A549 (cell line): ENCODE measurements around the gene PPP1R15A. TPM values are rescaled to one million over a fixed set of nuclear protein-coding genes. Genes with fewer than 3 reads are reported as not detected.
A peak's percentile ranks its signal among the peaks of the same experiment; 100 is the strongest.

Experiments
- ATAC-seq, 2 experiments: fragments of 200-7000 bp in 1 of 2; fragments of >200 bp in 1 of 2; cut with Nextera tagmentation in 1 of 2; cut with Tn5 transposase in 1 of 2; 3 replicates each; pipeline versions ENCODE4 v1.8.0 to v1.9.1; 2018 to 2020; ENCODE audit warnings: mild to moderate bottlenecking in 1 of 2, moderate library complexity in 1 of 2
- CTCF ChIA-PET: fragments of 300-600 bp; sonication (Branson Sonifier 250); formaldehyde crosslinking; extraction: SDS; loops from one replicate; lab custom pipeline; 2021; ENCODE audit warnings: antibody characterized with exemption, inconsistent platforms; lab: Yijun Ruan, JAX
- POLR2A ChIA-PET: fragments of 350-600 bp; formaldehyde crosslinking; extraction: SDS; loops from one replicate; lab custom pipeline; 2021; ENCODE audit warnings: antibody characterized with exemption, inconsistent platforms; lab: Yijun Ruan, JAX
- DNase-seq, 2 experiments: peaks; one replicate each; pipeline versions ENCODE4 v3.0.0 to v3.0.0-alpha.2; 2011 to 2016; ENCODE audit warnings: low read depth in 1 of 2, low spot score in 1 of 2
- FAIRE-seq: peaks from 2 replicates; lab custom pipeline; 2011; peaks lifted over from hg19 to GRCh38; lab: Jason Lieb, UNC
- H3K27ac ChIP-seq, 2 experiments: fragments of >200 bp; sonication (Bioruptor Twin); formaldehyde crosslinking; 3 replicates each; pipeline ENCODE4 v1.5.1; 2016 to 2017
- H3K4me1 ChIP-seq: fragments of >200 bp; sonication (Bioruptor Twin); formaldehyde crosslinking; 3 replicates; pipeline ENCODE4 v1.6.1; 2016
- H3K4me2 ChIP-seq: fragments of >200 bp; sonication (Bioruptor Twin); formaldehyde crosslinking; 3 replicates; pipeline ENCODE4 v1.6.1; 2016
- H3K4me3 ChIP-seq: fragments of >200 bp; sonication (Bioruptor Twin); formaldehyde crosslinking; 3 replicates; pipeline ENCODE4 v1.5.1; 2016
- H3K9me3 ChIP-seq: fragments of >200 bp; sonication (Bioruptor Twin); formaldehyde crosslinking; 3 replicates; pipeline ENCODE4 v1.6.1; 2016
- BHLHE40 ChIP-seq: IDR thresholded peaks from 2 replicates; pipeline ENCODE4 v1.6.1; 2012; ENCODE audit warnings: low read depth, low read length, inconsistent platforms
- CBX2 ChIP-seq: fragments of 200-600 bp; sonication (generic); IDR thresholded peaks from 2 replicates; pipeline ENCODE4 v1.6.1; 2016; ENCODE audit warnings: low read depth, mild to moderate bottlenecking, borderline replicate concordance
- CHD4 ChIP-seq: fragments of 200-600 bp; sonication (generic); IDR thresholded peaks from 2 replicates; pipeline ENCODE4 v1.6.1; 2016; ENCODE audit warnings: antibody characterized with exemption, mild to moderate bottlenecking, borderline replicate concordance
- EHF ChIP-seq: fragments of 250-450 bp; sonication (Bioruptor Pico); IDR thresholded peaks from 2 replicates; pipeline ENCODE4 v1.5.0; 2020; ENCODE audit warnings: mild to moderate bottlenecking
- ELK1 ChIP-seq: fragments of 150-350 bp; IDR thresholded peaks from 2 replicates; pipeline ENCODE4 v1.6.1; 2014; ENCODE audit warnings: low read depth, mild to moderate bottlenecking, low read length
- HDAC2 ChIP-seq: fragments of 200-600 bp; sonication (generic); IDR thresholded peaks from 2 replicates; pipeline ENCODE4 v1.6.1; 2016
- HOXB5 ChIP-seq: fragments of 250-450 bp; sonication (Bioruptor Pico); IDR thresholded peaks from 2 replicates; pipeline ENCODE4 v1.5.0; 2020; ENCODE audit warnings: mild to moderate bottlenecking, moderate library complexity
- JUNB ChIP-seq: fragments of >200 bp; sonication (Bioruptor Twin); formaldehyde crosslinking; IDR thresholded peaks from 2 replicates; pipeline ENCODE4 v1.6.1; 2016
- KDM1A ChIP-seq: fragments of 200-600 bp; sonication (generic); IDR thresholded peaks from 2 replicates; pipeline ENCODE4 v1.6.1; 2016; ENCODE audit warnings: low read depth, mild to moderate bottlenecking
- MAX ChIP-seq: IDR thresholded peaks from 2 replicates; pipeline ENCODE4 v1.6.1; 2012
- MAZ ChIP-seq: fragments of 150-350 bp; IDR thresholded peaks from 2 replicates; pipeline ENCODE4 v1.6.1; 2014; ENCODE audit warnings: antibody characterized with exemption, low read depth, low read length, borderline replicate concordance
- MYC ChIP-seq: IDR thresholded peaks from 2 replicates; pipeline ENCODE4 v1.6.1; 2012; ENCODE audit warnings: mild to moderate bottlenecking, inconsistent platforms, low read length, improper control_type of control experiment, borderline replicate concordance
- NPAS2 ChIP-seq: fragments of 250-450 bp; sonication (Bioruptor Pico); IDR thresholded peaks from 2 replicates; pipeline ENCODE4 v1.8.0; 2022; ENCODE audit warnings: mild to moderate bottlenecking, moderate library complexity, borderline replicate concordance
- NR3C1 ChIP-seq: fragments of >200 bp; sonication (Bioruptor Twin); formaldehyde crosslinking; IDR thresholded peaks from 3 replicates; pipeline ENCODE4 v1.6.1; 2017
- PBX3 ChIP-seq: IDR thresholded peaks from 2 replicates; pipeline ENCODE4 v1.6.1; 2012
- RAD21 ChIP-seq, 2 experiments: fragments of >200 bp in 1 of 2; sonication (Bioruptor Twin) in 1 of 2; formaldehyde crosslinking in 1 of 2; IDR thresholded peaks in 1 of 2; conservative IDR thresholded peaks in 1 of 2; 2 replicates in 1 of 2; 3 replicates in 1 of 2; pipeline ENCODE4 v1.6.1; 2012 to 2018; ENCODE audit warnings: inconsistent platforms in 1 of 2
- RCOR1 ChIP-seq: fragments of 150-350 bp; IDR thresholded peaks from 2 replicates; pipeline ENCODE4 v1.6.1; 2014; ENCODE audit warnings: antibody characterized with exemption, low read length, low read depth
- RNF2 ChIP-seq: fragments of 200-600 bp; sonication (generic); IDR thresholded peaks from 2 replicates; pipeline ENCODE4 v1.6.1; 2016; ENCODE audit warnings: low read depth, mild to moderate bottlenecking, antibody characterized with exemption, moderate library complexity, borderline replicate concordance
- SREBF2 ChIP-seq: fragments of 450-650 bp; IDR thresholded peaks from 2 replicates; pipeline ENCODE4 v1.6.1; 2014; ENCODE audit warnings: mild to moderate bottlenecking, moderate library complexity
- ZC3H11A ChIP-seq: fragments of 450-650 bp; IDR thresholded peaks from 2 replicates; pipeline ENCODE4 v1.6.1; 2014; ENCODE audit warnings: antibody characterized with exemption, mild to moderate bottlenecking
- ZSCAN20 ChIP-seq: fragments of 250-450 bp; sonication (Bioruptor Pico); IDR thresholded peaks from 2 replicates; pipeline ENCODE4 v1.8.0; 2022; ENCODE audit warnings: mild to moderate bottlenecking, moderate library complexity
- WGBS: methylation state at CpG from one replicate; pipeline ENCODE4 v1.1.6; 2017; ENCODE audit errors: missing lambda C conversion rate; 5-methylcytosine and 5-hydroxymethylcytosine counted together
- polyA plus RNA-seq, 4 experiments: library from polyadenylated mRNA; depleted of rRNA in 3 of 4; stranded (reverse); fragments of >200 nt; fragmentation: RNase III in 1 of 4; extraction: RNeasy Plus Mini Kit Qiagen cat#74134 plus additional on column Dnase treatment in 1 of 4; gene quantifications; 2 replicates in 3 of 4; 3 replicates in 1 of 4; pipeline ENCODE4 v1.2.3, GENCODE V29; 2011 to 2017

The PPP1R15A gene
- polyA plus RNA-seq, 2 of the 4 experiments (the other 2 are of a cell fraction), result 29.7 to 74.2 TPM

- 85% methylated on average over 8 of the region's 8 CpGs for WGBS
- Histone ChIP-seq H3K27ac (no peak overlapping the region), H3K4me1 (no peaks in the 10 kb centered on the region), H3K4me2 (no peak overlapping the region), H3K4me3 (no peak overlapping the region), H3K9me3 (no peaks in the 10 kb centered on the region)
- CTCF ChIA-PET, result interaction anchor here (1.3 to 12.3 kb wide), 9 partner anchors 10 to 248 kb away, joined by 3 to 151 read pairs (median 13); partner anchors contain the start of genes BCAT2 and HSD17B14
- ATAC-seq (peak; percentile 50 to 52; a peak in 2 of 6 replicates), FAIRE-seq (no peak), DNase-seq (peak in 1 of 2 experiments; percentile 56)
- POLR2A ChIA-PET, result interaction anchor here (0.9 kb wide), 1 partner anchor 88 kb away, joined by 4 read pairs; no protein-coding TSS in a partner anchor
- no peak for TF ChIP-seq RNF2
- TF ChIP-seq HOXB5, result no peak
- TF ChIP-seq RAD21 (conservative IDR thresholded peaks at IDR 0.05 in 1 of 2, IDR thresholded peaks at IDR 0.05 in 1 of 2), result no peak
- TF ChIP-seq ZSCAN20 (CRISPR knock-in tag), result no peak
Measured at GRCh38 chr19:48826606-48827020, 45.6 kb upstream of the PPP1R15A start.

GRCh38 chr19:48830088-48830487 lies 42.1 kb upstream of the PPP1R15A start:
- Histone ChIP-seq H3K4me1 (no peaks in the 10 kb centered on the region), H3K4me3 (no peak overlapping the region), H3K27ac (no peak overlapping the region), H3K4me2 (no peak overlapping the region), H3K9me3 (no peaks in the 10 kb centered on the region)
- no peak for DNase-seq
- WGBS, result 91% methylated on average over 9 of the region's 9 CpGs
- FAIRE-seq, result no peak
- TF ChIP-seq SREBF2 (no peak), RCOR1 (no peak), EHF (CRISPR knock-in tag) (no peak), CHD4 (no peak), PBX3 (no peak), MAX (no peak), ELK1 (no peak), JUNB (no peak), CBX2 (no peak), MAZ (no peak), MYC (no peak)
- ATAC-seq, result no peak
- POLR2A ChIA-PET, result no interaction called here
- CTCF ChIA-PET, result interaction anchor here (0.9 to 12.3 kb wide), 7 partner anchors 13 to 163 kb away, joined by 4 to 151 read pairs (median 58); partner anchors contain the start of genes GYS1 and RUVBL2

- no peak for TF ChIP-seq HDAC2
- no peak for TF ChIP-seq KDM1A
- no peak for TF ChIP-seq ZC3H11A
- no peak for TF ChIP-seq BHLHE40
- TF ChIP-seq ELK1, result no peak
- TF ChIP-seq NPAS2 (CRISPR knock-in tag), result no peak
- no peak for TF ChIP-seq MYC
- TF ChIP-seq NR3C1, result no peak
- FAIRE-seq, result no peak
Measured at GRCh38 chr19:48830965-48831364, 41.3 kb upstream of the PPP1R15A start.

More at GRCh38 chr19:48830965-48831364, 41.3 kb upstream of the PPP1R15A start:
- Histone ChIP-seq H3K4me3 (no peak overlapping the region), H3K4me2 (no peak overlapping the region), H3K4me1 (peaks cover 4% of the 10 kb centered on the region; the same call in 2 of the 3 replicates), H3K27ac (no peak overlapping the region), H3K9me3 (no peaks in the 10 kb centered on the region)
- WGBS, result 92% methylated on average over 4 of the region's 4 CpGs
- DNase-seq (no peak), ATAC-seq (no peak)
- ChIA-PET CTCF (interaction anchor here (0.7 to 12.3 kb wide), 11 partner anchors 10 to 148 kb away, joined by 3 to 151 read pairs (median 6); no protein-coding TSS in a partner anchor), POLR2A (interaction anchor here (0.7 kb wide), 1 partner anchor 41 kb away, joined by 4 read pairs; the partner anchor contains the start of gene PPP1R15A)
